GM19438 (cell line): ENCODE measurements around the gene MED13L.

Experiments used
- ATAC-seq: cut with Tn5 transposase; IDR thresholded peaks from one replicate; pipeline ENCODE4 v1.9.1; 2021; ENCODE audit warnings: low read depth; ENCODE audit not compliant: unreplicated experiment

MED13L gene

DNA sequence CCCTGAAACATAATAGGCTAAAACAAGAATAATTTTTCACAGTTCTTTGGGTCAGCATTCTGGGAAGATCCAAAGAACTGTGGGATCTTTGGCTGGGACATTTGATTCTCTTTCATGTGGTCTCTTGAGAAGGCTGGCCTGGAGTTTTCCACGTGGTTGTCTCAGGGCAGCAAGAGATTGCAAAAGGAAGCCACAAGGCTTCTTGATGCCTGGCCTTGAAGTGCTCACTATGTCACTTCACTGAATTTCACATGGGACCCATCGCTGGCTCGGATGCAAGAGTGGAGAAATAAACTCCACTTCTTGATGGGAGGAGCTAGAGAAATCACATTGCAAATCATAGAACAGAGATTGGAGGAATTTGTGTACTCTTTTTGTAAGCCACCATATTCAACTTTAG lies 343.4 kb downstream of the MED13L start:
- ATAC-seq, result no peak

DNA sequence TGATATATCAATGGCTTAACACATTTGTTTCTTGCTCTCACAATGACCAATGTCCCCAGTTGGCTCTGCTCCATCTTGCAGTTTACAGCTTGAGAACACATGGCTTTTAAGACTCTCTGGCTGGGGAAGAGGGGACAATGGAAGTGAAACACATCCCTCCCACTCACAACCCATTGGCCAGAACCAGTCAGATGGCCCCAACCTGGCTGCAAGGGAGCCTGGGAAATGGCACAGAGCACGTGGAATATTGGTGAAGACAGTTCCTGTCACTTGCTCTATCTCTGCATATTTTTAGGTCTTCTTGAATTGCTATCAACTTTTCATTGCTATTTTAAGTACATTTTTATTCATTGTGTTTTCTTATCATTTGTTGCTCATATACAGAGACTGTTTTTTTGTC lies 345.4 kb downstream of the MED13L start:
- ATAC-seq, result no peak

DNA sequence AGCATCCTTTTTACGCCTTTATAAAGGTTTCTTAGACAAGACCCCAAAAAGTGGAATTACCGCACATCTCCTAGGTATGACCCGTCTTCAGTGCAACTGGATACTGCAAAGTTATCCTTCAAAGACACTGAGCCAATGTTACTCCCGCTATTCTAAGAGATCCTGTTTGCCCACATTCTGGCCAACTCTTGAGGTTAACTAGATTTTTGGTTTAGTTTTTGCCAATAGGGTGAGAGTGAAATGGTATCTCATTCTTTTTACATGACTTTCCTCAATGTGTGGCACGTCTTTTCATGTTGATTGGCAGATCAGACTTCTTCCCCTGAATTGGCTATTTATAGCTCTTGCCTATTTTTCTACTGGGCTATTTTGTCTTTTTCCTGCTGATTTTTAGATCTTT lies 347.2 kb downstream of the MED13L start:
- ATAC-seq, result no peak

DNA sequence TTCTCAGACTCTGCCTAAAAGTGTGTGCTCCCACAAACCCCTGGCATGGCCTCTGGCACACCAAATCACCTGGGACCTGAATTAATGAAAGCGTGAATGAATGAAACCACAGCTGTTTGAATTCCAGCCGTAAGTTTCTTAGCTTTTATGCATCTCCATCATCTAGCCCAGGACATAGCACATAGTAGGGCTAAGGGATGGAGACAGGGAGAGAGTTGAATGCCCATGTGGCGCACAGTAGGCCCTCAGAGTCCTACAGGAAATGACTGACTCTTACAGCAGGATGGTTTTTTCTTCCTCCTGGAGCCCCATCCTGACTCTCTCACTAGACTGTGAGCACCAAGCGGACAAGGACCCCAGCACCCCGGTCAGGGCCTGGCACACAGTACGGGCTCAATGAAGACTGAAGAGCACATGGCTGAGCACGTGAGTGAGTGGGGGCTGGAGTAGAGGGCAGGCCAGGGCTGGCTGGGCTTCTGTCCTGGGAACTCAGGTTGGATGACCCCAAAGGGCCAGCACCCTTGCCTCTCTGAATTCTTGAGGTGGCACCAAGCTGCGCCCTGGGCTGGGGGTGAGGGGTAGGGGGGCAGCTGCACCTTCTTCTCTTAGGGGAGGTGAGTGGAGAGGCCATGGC lies 351.3 kb downstream of the MED13L start:
- ATAC-seq, result no peak

DNA sequence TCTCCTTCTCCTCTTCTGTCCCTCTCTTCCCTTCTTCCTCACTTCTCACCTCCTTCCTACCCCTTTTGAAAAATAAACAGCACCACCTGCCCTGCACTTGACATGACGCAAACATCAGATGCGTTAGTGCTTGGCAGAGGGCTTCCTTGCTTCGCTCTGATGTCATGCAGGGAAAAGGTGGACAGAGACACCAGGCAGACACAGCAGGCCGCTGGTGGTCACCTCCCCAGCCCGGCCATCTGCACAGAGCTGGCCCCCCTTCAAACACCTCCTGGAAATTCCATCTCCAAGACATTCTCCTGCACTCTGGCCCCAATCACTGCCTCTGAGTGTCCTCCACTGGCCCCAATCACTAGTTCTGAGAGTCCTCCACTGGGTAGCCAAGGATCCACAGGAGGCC lies 353.6 kb downstream of the MED13L start:
- no peak for ATAC-seq

DNA sequence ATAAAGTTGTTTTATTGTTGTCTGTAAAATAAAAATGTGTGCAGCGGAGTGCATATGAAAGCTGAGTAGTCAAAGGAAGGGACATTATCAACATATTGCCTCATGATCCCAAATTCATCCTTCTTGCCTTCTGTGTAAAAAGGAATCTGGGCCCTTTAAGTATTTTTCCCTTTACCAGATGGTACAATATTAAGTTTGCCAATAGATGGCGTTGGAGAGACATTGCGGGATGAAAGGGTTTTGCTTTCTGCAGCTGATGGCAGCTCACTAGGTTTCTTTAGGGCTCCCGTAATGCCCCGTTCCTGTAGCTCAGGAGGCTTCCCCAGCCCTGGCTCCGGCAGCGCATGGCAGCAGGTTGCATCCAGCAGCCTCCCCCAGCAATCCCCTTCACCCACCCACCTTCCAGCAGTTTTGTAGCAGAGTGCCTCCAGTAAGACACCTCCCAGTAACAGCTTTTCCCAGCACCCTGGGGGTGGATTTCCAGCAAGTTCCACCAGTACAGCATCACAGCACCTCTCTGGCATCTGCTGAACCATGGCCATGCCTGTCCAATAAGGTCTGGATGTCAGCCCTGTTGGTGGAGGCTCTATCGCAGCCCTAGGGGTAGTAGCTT lies 354.4 kb downstream of the MED13L start:
- ATAC-seq, result no peak

DNA sequence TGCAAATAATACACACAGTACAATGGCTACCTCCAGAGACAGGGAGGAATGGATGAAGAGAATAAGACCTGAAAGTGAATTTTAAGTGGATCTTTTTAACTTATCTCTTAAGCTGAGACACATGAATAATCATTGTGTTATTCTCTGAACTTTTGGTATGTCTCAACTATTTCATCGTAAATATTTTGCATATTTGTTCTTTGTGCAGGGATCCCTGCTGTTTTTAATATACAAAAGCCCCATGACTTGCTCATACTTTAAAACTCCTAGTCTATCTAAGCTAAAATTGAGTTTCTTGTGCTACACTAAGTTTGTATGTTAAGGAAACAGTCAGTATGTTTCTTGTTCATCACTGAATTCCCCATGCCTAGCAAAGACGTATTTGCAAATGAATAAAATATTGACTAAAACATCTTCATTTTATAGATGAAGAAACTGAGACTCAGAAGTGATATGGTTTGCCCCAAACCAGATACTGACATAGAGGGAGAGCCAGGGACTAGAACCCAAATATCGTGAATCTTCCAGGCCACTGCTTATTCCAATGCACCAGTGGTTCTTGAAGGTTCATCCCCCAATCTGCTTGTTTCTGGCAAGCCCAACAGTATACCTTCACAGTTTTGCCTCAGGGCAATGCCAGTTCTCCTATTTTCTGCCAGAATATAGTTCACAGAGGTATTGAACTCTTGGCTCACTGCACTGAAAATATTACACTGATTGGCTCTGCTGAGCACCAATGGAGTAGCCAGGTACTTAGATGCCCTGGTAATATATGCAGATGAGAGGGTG lies 356.9 kb downstream of the MED13L start:
- ATAC-seq, result no peak

GRCh38 chr12:115918763-115919162 lies 358.7 kb downstream of the MED13L start:
- no peak for ATAC-seq

GRCh38 chr12:115916910-115917668 lies 360.4 kb downstream of the MED13L start:
- ATAC-seq, result peak; percentile 78

GRCh38 chr12:115914122-115914521 lies 363.4 kb downstream of the MED13L start:
- ATAC-seq, result no peak

DNA sequence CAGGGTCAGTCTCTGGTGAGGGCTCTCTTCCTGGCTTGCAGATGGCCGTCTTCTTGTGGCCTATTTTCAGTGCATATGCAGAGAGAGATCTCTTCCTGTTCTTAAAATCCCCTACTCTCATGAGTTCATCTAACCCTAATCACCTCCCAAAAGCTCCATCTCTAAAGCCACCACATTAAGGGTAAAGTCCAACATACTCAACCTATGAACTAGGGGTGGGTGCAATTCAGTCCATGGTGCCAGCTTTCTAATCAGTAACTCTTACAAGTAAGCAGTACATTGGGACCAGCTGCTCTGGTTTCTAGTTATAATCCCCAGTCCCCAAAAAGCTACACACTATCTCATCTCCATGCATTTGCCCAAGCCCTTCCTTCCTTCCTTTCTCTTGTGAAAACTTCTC lies 365.1 kb downstream of the MED13L start:
- no peak for ATAC-seq

DNA sequence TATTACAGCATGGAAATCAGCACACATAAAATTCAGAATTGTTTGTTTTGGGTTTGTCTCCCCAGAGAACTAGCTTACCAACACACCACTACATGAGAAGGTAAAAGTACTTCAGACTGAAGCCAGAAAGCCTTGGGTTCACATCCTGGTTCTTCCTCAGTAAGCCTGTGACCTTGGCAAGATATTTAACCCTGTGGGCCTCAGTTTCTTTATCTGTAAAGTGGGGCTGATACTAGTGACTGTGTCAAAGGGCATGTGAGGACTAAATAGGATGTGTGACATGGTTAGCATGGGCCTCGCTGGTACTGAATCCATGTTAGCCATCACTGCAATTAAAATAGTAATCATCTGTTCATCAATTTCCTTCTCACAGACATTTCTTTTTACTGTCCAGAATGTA lies 366.1 kb downstream of the MED13L start:
- no peak for ATAC-seq

GRCh38 chr12:115910057-115910456 lies 367.4 kb downstream of the MED13L start:
- no peak for ATAC-seq
